Measurements from ENCODE around the gene AK5.

AK5 gene

GRCh38 chr1:77583483-77583882 is 301.7 kb downstream of the AK5 start:
- H3K4me3 ChIP-seq (ENCODE audit: low read depth, low read length): no peak overlapping the region
- DNase-seq (ENCODE audit: low read depth): no peak
- TF ChIP-seq, protein P1, sequence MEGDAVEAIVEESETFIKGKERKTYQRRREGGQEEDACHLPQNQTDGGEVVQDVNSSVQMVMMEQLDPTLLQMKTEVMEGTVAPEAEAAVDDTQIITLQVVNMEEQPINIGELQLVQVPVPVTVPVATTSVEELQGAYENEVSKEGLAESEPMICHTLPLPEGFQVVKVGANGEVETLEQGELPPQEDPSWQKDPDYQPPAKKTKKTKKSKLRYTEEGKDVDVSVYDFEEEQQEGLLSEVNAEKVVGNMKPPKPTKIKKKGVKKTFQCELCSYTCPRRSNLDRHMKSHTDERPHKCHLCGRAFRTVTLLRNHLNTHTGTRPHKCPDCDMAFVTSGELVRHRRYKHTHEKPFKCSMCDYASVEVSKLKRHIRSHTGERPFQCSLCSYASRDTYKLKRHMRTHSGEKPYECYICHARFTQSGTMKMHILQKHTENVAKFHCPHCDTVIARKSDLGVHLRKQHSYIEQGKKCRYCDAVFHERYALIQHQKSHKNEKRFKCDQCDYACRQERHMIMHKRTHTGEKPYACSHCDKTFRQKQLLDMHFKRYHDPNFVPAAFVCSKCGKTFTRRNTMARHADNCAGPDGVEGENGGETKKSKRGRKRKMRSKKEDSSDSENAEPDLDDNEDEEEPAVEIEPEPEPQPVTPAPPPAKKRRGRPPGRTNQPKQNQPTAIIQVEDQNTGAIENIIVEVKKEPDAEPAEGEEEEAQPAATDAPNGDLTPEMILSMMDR (IDR thresholded peaks at IDR 0.05; ENCODE audit: insufficient read depth, low read depth, low read length, missing control alignments): no peak

DNA sequence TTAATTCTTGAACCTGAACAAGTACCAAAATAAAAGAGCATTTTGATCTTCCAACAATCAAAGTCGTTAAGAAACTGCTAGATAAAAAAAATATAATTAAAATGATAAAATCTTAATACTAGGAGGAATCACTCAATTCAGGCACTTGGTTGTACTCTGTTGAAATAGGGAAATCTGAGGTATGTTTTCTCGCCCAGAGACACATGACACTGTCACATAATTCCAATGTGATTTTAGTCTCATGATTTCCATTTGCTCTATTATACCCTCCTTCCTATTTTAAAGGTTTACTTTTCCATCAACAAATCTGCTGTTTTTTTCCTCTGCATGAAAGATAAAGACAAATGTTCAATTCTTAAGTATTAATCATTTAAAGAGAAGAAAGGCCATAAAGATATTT is 303.1 kb downstream of the AK5 start:
- no peak overlapping the region for H3K4me3 ChIP-seq (ENCODE audit: low read depth, low read length)
- TF ChIP-seq, protein P1 (IDR thresholded peaks at IDR 0.05; ENCODE audit: insufficient read depth, low read depth, low read length, missing control alignments): no peak
- DNase-seq (ENCODE audit: low read depth): no peak

- H3K4me3 ChIP-seq (ENCODE audit: low read depth, low read length): no peak overlapping the region
- TF ChIP-seq, protein P1 (IDR thresholded peaks at IDR 0.05; ENCODE audit: insufficient read depth, low read depth, low read length, missing control alignments): no peak
- DNase-seq (ENCODE audit: low read depth): no peak
Observed at GRCh38 chr1:77585610-77586314, 303.9 kb downstream of the AK5 start.

GRCh38 chr1:77589231-77589630 is 307.4 kb downstream of the AK5 start:
- TF ChIP-seq, protein P1 (IDR thresholded peaks at IDR 0.05; ENCODE audit: insufficient read depth, low read depth, low read length, missing control alignments): no peak
- H3K4me3 ChIP-seq (ENCODE audit: low read depth, low read length): no peak overlapping the region
- no peak for DNase-seq (ENCODE audit: low read depth)

- no peak for DNase-seq (ENCODE audit: low read depth)
- TF ChIP-seq, protein P1 (IDR thresholded peaks at IDR 0.05; ENCODE audit: insufficient read depth, low read depth, low read length, missing control alignments): no peak
- H3K4me3 ChIP-seq (ENCODE audit: low read depth, low read length): no peak overlapping the region
Observed at GRCh38 chr1:77590651-77591050, 308.8 kb downstream of the AK5 start.

DNA sequence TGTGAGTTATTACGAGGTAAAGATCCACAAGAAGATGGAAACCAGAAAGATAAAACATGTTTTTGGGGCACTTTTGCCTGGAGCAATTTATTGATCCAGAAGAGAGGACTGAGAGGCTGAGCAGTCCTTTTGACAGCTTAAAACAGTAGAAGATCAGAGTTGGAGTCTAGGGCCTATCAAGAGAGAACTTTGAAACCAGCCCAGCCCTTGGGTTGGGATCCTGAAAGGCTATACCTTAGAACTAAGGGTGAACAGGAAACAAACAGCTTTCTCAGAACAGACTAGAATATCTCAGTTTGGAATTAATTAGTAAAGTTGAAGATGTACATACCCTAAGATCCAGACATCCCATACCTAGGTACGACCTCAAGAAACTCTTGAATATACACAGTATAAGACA is 311.1 kb downstream of the AK5 start:
- H3K4me3 ChIP-seq (ENCODE audit: low read depth, low read length): no peak overlapping the region
- DNase-seq (ENCODE audit: low read depth): no peak
- TF ChIP-seq, protein P1 (IDR thresholded peaks at IDR 0.05; ENCODE audit: insufficient read depth, low read depth, low read length, missing control alignments): no peak

Data from GM12865 (cell line).